Heart right ventricle (tissue), 16 donors: ENCODE data around the gene NR1H3. TPM values are rescaled to one million over a fixed set of nuclear protein-coding genes. Genes with fewer than 3 reads are reported as not detected.

Experiments
- ATAC-seq, 8 donors: fragments of 200-7000 bp; cut with Tn5 transposase; one replicate each; pipeline ENCODE4 v1.9.1; 2020; ENCODE audit warnings: mild to moderate bottlenecking in 8 of 8, moderate library complexity in 8 of 8, moderate number of reproducible peaks in 1 of 8
- DNase-seq, 2 donors: peaks; one replicate each; pipeline ENCODE4 v3.0.0-alpha.2; 2020
- H3K27ac ChIP-seq, 10 donors: fragments of 200-600 bp; sonication (generic) in 2 of 10; one replicate each; pipeline versions ENCODE4 v1.5.0 to v1.8.0; 2020 to 2022; ENCODE audit warnings: mild to moderate bottlenecking in 3 of 10
- H3K27me3 ChIP-seq, 7 donors: fragments of 200-600 bp; one replicate each; pipeline ENCODE4 v1.8.0; 2021 to 2022; ENCODE audit warnings: mild to moderate bottlenecking in 2 of 7
- H3K36me3 ChIP-seq, 9 donors: fragments of 200-600 bp; sonication (generic) in 1 of 9; one replicate each; pipeline versions ENCODE4 v1.5.0 to v1.8.0; 2020 to 2022; ENCODE audit warnings: mild to moderate bottlenecking in 2 of 9
- H3K4me1 ChIP-seq, 9 donors: fragments of 200-600 bp; sonication (generic) in 1 of 9; one replicate each; pipeline versions ENCODE4 v1.5.0 to v1.8.0; 2020 to 2022; ENCODE audit warnings: mild to moderate bottlenecking in 4 of 9
- H3K4me3 ChIP-seq, 10 donors: fragments of 200-600 bp; sonication (generic) in 2 of 10; one replicate each; pipeline versions ENCODE4 v1.5.0 to v1.8.0; 2020 to 2022; ENCODE audit warnings: mild to moderate bottlenecking in 7 of 10, moderate library complexity in 2 of 10
- H3K9me3 ChIP-seq, 11 donors: fragments of 200-600 bp in 10 of 11; sonication (generic) in 2 of 11; one replicate each; pipeline versions ENCODE4 v1.5.0 to v1.8.0; 2013 to 2022; ENCODE audit warnings: mild to moderate bottlenecking in 2 of 11, control low read depth in 1 of 11, moderate library complexity in 1 of 11
- WGBS, 2 donors: extraction: QIAGEN DNeasy Blood & Tissue Kit; methylation state at CpG; one replicate each; pipeline ENCODE4 v1.1.7; 2013; ENCODE audit warnings: inconsistent platforms in 1 of 2; 5-methylcytosine and 5-hydroxymethylcytosine counted together
- intact Hi-C, 10 donors: fragments of 100-400 bp; cut with DNase I; formaldehyde crosslinking; loops; one replicate each; pipeline versions ENCODE4 v1.11.1 to v1.14.2; 2022
- polyA plus RNA-seq, 2 donors: library from polyadenylated mRNA; stranded (reverse); fragments of 200-250 nt; gene quantifications; one replicate each; pipeline ENCODE4 v1.2.3, GENCODE V29; 2013
- total RNA-seq, 10 donors: library from RNA; stranded (reverse); fragmentation: NEBNext Ultra II Directional in 3 of 10; extraction: Animal tissue kit (Norgen Biotek cat#: 25700) in 3 of 10; gene quantifications; one replicate each; pipeline versions ENCODE4 v1.2.1 to v1.2.4, GENCODE V29; 2021 to 2023
- TF ChIP-seq, protein P1 (sequence below), 9 donors: fragments of 200-600 bp; sonication (generic) in 2 of 9; IDR thresholded peaks; one replicate each; pipeline versions ENCODE4 v1.5.0 to v1.8.0; 2021 to 2022; ENCODE audit warnings: antibody characterized with exemption in 9 of 9, mild to moderate bottlenecking in 5 of 9, moderate library complexity in 1 of 9
- donor health status: Arrhythmogenic right ventricular cardiomyopathy.
- donor health status: ischemic (EF 13 %, LVEDD 7.1; RV severe dilation, severe dysfunction).
- donor health status: healthy with polysubstance abuse.
- donor health status: DM: no; HTN: yes; CAD: no.
- donor health status: DM: no; HTN: no; CAD: no.
- donor health status: ischemic (EF 25% LVEDD 6.9; RV normal size, moderate dysfunction).
- donor health status: ischemic (EF 25% LVEDD 5.7; RV mildly dilated, moderate dysfunction).
- donor health status: healthy.
- donor health status: DM: yes; HTN: yes; CAD: no.
- donor health status: Ischemic cardiomyopathy.
- donor health status: ischemic (EF 35%, LVEDD 5.7; RV mildly dilated, moderate dysfunction).
- donor health status: nonischemic (EF 11% LVEDD 7.7; RV severe dilation, severe dysfunction).
- donor health status: DM: yes; HTN: yes; CAD: no.
- donor health status: PGD.
- donor health status: ischemic (EF 29% LVEDD 5.4; RV normal size, mild dysfunction).
- donor health status: nonischemic (EF 23%, LVEDD 6.1; RV moderate dilation, normal function).

The NR1H3 gene
- total and polyA plus RNA-seq, 12 donors = 6.6 to 49.2 (median 10.0) TPM

GRCh38 chr11:47248664-47249377, 9.0 kb upstream of the NR1H3 start, which contains the start of gene ACP2:
Gene ACP2, minus strand, starts transcription at chr11:47248814. Its CDS starts 25 bp downstream, at chr11:47248789.
- DNase-seq = peak; percentile 86 to 87
- H3K4me3 ChIP-seq = peak within 1 kb of the TSS; percentile 50 to 97 (median 74)
- H3K27me3 ChIP-seq = no peaks in the 10 kb centered on the region
- TF ChIP-seq, protein P1, sequence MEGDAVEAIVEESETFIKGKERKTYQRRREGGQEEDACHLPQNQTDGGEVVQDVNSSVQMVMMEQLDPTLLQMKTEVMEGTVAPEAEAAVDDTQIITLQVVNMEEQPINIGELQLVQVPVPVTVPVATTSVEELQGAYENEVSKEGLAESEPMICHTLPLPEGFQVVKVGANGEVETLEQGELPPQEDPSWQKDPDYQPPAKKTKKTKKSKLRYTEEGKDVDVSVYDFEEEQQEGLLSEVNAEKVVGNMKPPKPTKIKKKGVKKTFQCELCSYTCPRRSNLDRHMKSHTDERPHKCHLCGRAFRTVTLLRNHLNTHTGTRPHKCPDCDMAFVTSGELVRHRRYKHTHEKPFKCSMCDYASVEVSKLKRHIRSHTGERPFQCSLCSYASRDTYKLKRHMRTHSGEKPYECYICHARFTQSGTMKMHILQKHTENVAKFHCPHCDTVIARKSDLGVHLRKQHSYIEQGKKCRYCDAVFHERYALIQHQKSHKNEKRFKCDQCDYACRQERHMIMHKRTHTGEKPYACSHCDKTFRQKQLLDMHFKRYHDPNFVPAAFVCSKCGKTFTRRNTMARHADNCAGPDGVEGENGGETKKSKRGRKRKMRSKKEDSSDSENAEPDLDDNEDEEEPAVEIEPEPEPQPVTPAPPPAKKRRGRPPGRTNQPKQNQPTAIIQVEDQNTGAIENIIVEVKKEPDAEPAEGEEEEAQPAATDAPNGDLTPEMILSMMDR (IDR thresholded peaks at IDR 0.05) = peak in 5 of 9 donors; percentile 8 to 33 (median 25)
- H3K4me1 ChIP-seq = peaks cover 12 to 53% (median 31%) of the 10 kb centered on the region in 9 donors
- peak within 1 kb of the TSS; percentile 61 to 95 (median 90) for H3K27ac ChIP-seq
- WGBS, 2 donors = 0% methylated on average over 45 of the region's 45 CpGs
- ATAC-seq = peak; percentile 93 to 98 (median 97)
- no peaks in the 10 kb centered on the region for H3K9me3 ChIP-seq
- peaks cover 0 to 37% (median 16%) of the 10 kb centered on the region in 9 donors for H3K36me3 ChIP-seq
- intact Hi-C loops = loop anchor here in 1 of 10 donors (5.0 kb wide), 1 partner anchor 72 kb away; the partner anchor contains the start of gene ARFGAP2

DNA sequence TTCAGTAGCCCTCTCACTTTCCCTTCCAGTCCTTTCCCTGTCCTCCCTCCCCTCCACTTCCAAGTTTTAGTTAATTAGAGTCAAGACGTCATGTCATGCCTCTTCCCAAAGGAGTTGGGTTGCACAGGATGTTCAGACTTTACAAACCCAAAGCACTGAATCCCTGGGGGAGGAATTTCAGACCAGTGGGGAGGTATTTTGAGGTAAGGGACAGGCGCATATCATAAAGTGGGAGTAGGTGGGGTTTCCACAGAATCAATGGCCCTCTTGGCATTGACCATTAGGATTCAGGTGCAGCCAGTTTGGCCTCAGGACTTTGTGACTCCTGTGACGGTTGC, 8.4 kb upstream of the NR1H3 start:
- no peaks in the 10 kb centered on the region for H3K9me3 ChIP-seq
- ATAC-seq = no peak
- peak overlapping the region; percentile 61 to 95 (median 90) for H3K27ac ChIP-seq
- intact Hi-C loops = loop anchor here in 1 of 10 donors (5.0 kb wide), 1 partner anchor 72 kb away; the partner anchor contains the start of gene ARFGAP2
- WGBS, 2 donors = 50 to 52% methylated on average over 3 of the region's 3 CpGs
- H3K4me3 ChIP-seq = peak overlapping the region; percentile 50 to 97 (median 74)
- TF ChIP-seq, protein P1 (IDR thresholded peaks at IDR 0.05) = no peak
- peaks cover 0 to 31% (median 12%) of the 10 kb centered on the region in 9 donors for H3K36me3 ChIP-seq
- H3K27me3 ChIP-seq = no peaks in the 10 kb centered on the region
- peaks cover 12 to 54% (median 36%) of the 10 kb centered on the region in 9 donors for H3K4me1 ChIP-seq
- DNase-seq = no peak

- Histone ChIP-seq H3K4me3 (no peak overlapping the region), H3K27ac (no peak overlapping the region), H3K27me3 (no peaks in the 10 kb centered on the region), H3K4me1 (peaks cover 23 to 65% (median 57%) of the 10 kb centered on the region in 9 donors), H3K36me3 (peaks cover 0 to 9% (median 0%) of the 10 kb centered on the region in 9 donors), H3K9me3 (no peaks in the 10 kb centered on the region)
- TF ChIP-seq, protein P1 (IDR thresholded peaks at IDR 0.05) = no peak
- intact Hi-C loops = no loop called here
- ATAC-seq (no peak), DNase-seq (no peak)
- 84% methylated on average over 3 of the region's 3 CpGs for WGBS, 2 donors
These were observed 6.0 kb upstream of the NR1H3 start for GRCh38 chr11:47251751-47252150.

DNA sequence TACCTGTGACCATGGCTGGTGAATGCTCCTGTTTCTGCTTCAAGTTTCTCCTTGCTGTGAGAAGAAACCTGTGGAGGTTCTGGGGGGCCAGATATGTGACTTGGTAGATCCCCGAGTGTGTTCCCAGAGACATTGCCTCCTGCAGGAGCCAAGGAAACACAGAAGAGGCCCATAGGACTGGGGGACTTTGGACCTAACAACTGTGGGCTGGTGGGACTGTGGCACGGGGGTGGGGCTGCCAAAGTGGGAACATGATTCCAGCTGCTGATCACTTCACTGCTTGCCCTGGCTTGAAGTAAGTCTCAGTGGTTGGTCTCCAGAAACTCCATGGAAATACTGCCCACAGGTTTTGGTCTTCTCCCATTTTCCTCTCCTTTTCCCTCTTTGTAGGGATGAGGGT, 4.1 kb upstream of the NR1H3 start:
- WGBS, 2 donors = 87 to 91% methylated on average over 2 of the region's 2 CpGs
- ATAC-seq (no peak), DNase-seq (no peak)
- H3K36me3 ChIP-seq = no peaks in the 10 kb centered on the region
- no peaks in the 10 kb centered on the region for H3K9me3 ChIP-seq
- H3K4me3 ChIP-seq = no peak overlapping the region
- no peaks in the 10 kb centered on the region for H3K27me3 ChIP-seq
- TF ChIP-seq, protein P1 (IDR thresholded peaks at IDR 0.05) = no peak
- peak overlapping the region in 9 of 10 donors; percentile 53 to 89 (median 84) for H3K27ac ChIP-seq
- H3K4me1 ChIP-seq = peaks cover 17 to 70% (median 62%) of the 10 kb centered on the region in 9 donors
- intact Hi-C loops = no loop called here
